Right lobe of liver (tissue), 6 donors: Measurements from ENCODE around the gene DEDD. TPM values are rescaled to one million over a fixed set of nuclear protein-coding genes. Genes with fewer than 3 reads are reported as not detected.

Experiments
- ATAC-seq, 4 donors: fragments of 200-7000 bp; cut with Tn5 transposase; one replicate each; pipeline ENCODE4 v1.9.1; 2020; ENCODE audit warnings: mild to moderate bottlenecking in 4 of 4, moderate library complexity in 4 of 4
- DNase-seq, 3 donors: peaks; one replicate each; pipeline ENCODE4 v3.0.0-alpha.2; 2020
- H3K27ac ChIP-seq, 3 donors: fragments of 200-600 bp; one replicate each; pipeline ENCODE4 v1.8.0; 2022
- H3K27me3 ChIP-seq, 2 donors: fragments of 200-600 bp; one replicate each; pipeline ENCODE4 v1.8.0; 2022
- H3K36me3 ChIP-seq, 4 donors: fragments of 200-600 bp; sonication (generic) in 1 of 4; one replicate each; pipeline versions ENCODE4 v1.5.1 to v1.8.0; 2017 to 2022; ENCODE audit warnings: control low read depth in 1 of 4
- H3K4me1 ChIP-seq, 4 donors: fragments of 200-600 bp; sonication (generic) in 1 of 4; one replicate each; pipeline versions ENCODE4 v1.5.1 to v1.8.0; 2017 to 2022; ENCODE audit warnings: control low read depth in 1 of 4
- H3K4me3 ChIP-seq, 3 donors: fragments of 200-600 bp; one replicate each; pipeline ENCODE4 v1.8.0; 2022
- H3K9me3 ChIP-seq, 4 donors: fragments of 200-600 bp; sonication (generic) in 1 of 4; one replicate each; pipeline versions ENCODE4 v1.5.1 to v1.8.0; 2017 to 2022; ENCODE audit warnings: control low read depth in 1 of 4
- POLR2A ChIP-seq: fragments of 450-650 bp; IDR thresholded peaks from one replicate; pipeline ENCODE4 v1.6.1; 2017; ENCODE audit warnings: antibody characterized with exemption, mild to moderate bottlenecking
- WGBS: methylation state at CpG from one replicate; pipeline ENCODE4 v1.1.6; 2018; ENCODE audit warnings: low coverage, low lambda C conversion rate; ENCODE audit not compliant: insufficient coverage; ENCODE audit errors: missing lambda C conversion rate; 5-methylcytosine and 5-hydroxymethylcytosine counted together
- intact Hi-C, 2 donors: fragments of 100-400 bp; cut with DNase I; formaldehyde crosslinking; loops; one replicate each; pipeline versions ENCODE4 v1.11.2 to v1.14.1; 2022
- total RNA-seq, 6 experiments: library from RNA; depleted of rRNA in 2 of 6; stranded (reverse); fragments of >200 nt in 2 of 6; fragmentation: NEBNext Ultra II Directional in 3 of 6; extraction: Animal tissue kit (Norgen Biotek cat#: 25700) in 3 of 6; gene quantifications; one replicate each; pipeline versions ENCODE4 v1.1.0 to v1.2.4, GENCODE V29; 2016 to 2023
- TF ChIP-seq, protein P1 (sequence below), 4 donors: fragments of 200-600 bp in 3 of 4; fragments of 450-650 bp in 1 of 4; IDR thresholded peaks; one replicate each; pipeline versions ENCODE4 v1.5.1 to v1.8.0; 2016 to 2022; ENCODE audit warnings: antibody characterized with exemption in 4 of 4, mild to moderate bottlenecking in 2 of 4
- donor health status: DM: no; HTN: yes; CAD: no.
- donor health status: DM: no; HTN: no; CAD: no.
- donor health status: DM: no; HTN: no; CAD: no.
- donor health status: DM: no; HTN: yes; CAD: no.
- donor health status: DM: no; HTN: yes; CAD: no.

DEDD gene
- total RNA-seq, 6 experiments from 2014 or later, result 13.8 to 22.0 (median 16.6) TPM

DNA sequence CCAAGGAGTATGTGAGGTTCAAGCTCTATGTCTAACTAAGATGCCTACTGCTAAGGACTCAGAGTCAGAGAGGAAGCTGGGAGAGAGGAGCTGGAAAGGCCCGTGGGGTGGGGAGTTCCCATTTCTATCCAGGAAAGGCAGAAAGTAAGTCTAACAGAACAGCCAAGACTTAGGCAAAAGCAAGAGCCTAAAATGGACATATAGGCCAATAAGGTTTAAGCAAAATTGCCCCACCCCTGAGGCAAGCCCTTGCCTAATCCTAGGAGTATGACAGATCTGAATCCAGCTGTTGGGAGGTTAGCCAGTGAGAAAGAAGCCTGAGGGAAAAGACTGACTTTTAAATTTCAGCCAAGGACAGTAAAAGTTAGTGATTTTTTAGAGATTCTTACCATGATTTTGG lies 35.9 kb downstream of the DEDD start:
- Histone ChIP-seq H3K4me3 (no peak overlapping the region), H3K27me3 (no peaks in the 10 kb centered on the region), H3K4me1 (peaks cover 0 to 11% (median 2%) of the 10 kb centered on the region in 4 donors), H3K9me3 (no peaks in the 10 kb centered on the region), H3K27ac (no peak overlapping the region), H3K36me3 (peaks cover 0 to 17% (median 6%) of the 10 kb centered on the region in 4 donors)
- DNase-seq (no peak), ATAC-seq (no peak)
- intact Hi-C loops, result loop anchor here in 1 of 2 donors (5.0 kb wide), 1 partner anchor 104 kb away; no protein-coding TSS in a partner anchor
- no peak for TF ChIP-seq POLR2A
- TF ChIP-seq, protein P1, sequence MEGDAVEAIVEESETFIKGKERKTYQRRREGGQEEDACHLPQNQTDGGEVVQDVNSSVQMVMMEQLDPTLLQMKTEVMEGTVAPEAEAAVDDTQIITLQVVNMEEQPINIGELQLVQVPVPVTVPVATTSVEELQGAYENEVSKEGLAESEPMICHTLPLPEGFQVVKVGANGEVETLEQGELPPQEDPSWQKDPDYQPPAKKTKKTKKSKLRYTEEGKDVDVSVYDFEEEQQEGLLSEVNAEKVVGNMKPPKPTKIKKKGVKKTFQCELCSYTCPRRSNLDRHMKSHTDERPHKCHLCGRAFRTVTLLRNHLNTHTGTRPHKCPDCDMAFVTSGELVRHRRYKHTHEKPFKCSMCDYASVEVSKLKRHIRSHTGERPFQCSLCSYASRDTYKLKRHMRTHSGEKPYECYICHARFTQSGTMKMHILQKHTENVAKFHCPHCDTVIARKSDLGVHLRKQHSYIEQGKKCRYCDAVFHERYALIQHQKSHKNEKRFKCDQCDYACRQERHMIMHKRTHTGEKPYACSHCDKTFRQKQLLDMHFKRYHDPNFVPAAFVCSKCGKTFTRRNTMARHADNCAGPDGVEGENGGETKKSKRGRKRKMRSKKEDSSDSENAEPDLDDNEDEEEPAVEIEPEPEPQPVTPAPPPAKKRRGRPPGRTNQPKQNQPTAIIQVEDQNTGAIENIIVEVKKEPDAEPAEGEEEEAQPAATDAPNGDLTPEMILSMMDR (IDR thresholded peaks at IDR 0.05), result no peak
- 19% methylated on average over 1 of the region's 1 CpG for WGBS

DNA sequence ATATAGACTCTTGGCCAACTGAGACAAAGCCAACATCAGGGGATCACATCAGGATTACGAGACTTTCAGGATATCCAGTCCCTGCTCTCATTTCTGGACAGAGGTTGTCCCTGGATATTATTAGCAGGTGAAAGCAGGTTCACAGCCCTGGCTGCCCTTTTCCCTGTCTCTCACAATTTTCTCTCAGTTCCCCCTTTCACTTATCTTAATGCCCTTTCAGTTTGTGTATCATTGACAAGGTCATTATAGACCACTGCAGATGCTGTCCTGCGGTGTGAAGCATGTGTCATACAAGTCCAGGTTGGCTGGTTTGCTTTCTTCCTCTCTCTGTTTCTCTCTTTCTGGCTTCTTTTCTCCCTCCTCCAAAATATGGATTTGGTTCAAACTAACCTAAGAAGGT lies 36.5 kb downstream of the DEDD start:
- no peaks in the 10 kb centered on the region for H3K9me3 ChIP-seq
- ATAC-seq (no peak), DNase-seq (no peak)
- H3K4me3 ChIP-seq, result no peak overlapping the region
- TF ChIP-seq, protein P1 (IDR thresholded peaks at IDR 0.05), result no peak
- no peak for TF ChIP-seq POLR2A
- intact Hi-C loops, result loop anchor here in 1 of 2 donors (5.0 kb wide), 1 partner anchor 104 kb away; no protein-coding TSS in a partner anchor
- H3K27me3 ChIP-seq, result no peaks in the 10 kb centered on the region
- H3K4me1 ChIP-seq, result peaks cover 0 to 11% (median 2%) of the 10 kb centered on the region in 4 donors
- no peak overlapping the region for H3K27ac ChIP-seq
- peaks cover 0 to 12% (median 5%) of the 10 kb centered on the region in 4 donors for H3K36me3 ChIP-seq
- 85% methylated on average over 1 of the region's 2 CpGs for WGBS

DNA sequence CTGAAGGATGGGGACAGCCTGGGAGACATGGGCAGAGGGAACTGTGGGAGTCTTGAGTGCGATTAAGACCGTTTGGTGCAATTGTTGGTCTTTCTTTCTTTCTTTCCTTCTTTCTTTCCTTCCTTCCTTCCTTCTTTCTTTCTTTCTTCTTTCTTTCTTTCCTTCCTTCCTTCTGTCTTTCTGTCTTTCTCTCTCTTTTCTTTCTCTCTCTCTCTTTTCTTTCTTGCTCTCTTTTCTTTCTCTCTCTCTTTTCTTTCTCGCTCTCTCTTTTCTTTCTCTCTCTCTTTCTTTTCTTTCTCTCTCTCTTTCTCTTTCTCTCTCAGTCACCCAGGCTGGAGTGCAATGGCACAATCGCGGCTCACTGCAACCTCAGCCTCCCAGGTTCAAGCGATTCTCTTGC lies 37.2 kb downstream of the DEDD start:
- Histone ChIP-seq H3K27me3 (no peaks in the 10 kb centered on the region), H3K4me3 (no peak overlapping the region), H3K9me3 (no peaks in the 10 kb centered on the region), H3K27ac (no peak overlapping the region), H3K4me1 (peaks cover 0 to 11% (median 2%) of the 10 kb centered on the region in 4 donors), H3K36me3 (peaks cover 0 to 5% (median 2%) of the 10 kb centered on the region in 4 donors)
- 79% methylated on average over 6 of the region's 6 CpGs for WGBS
- intact Hi-C loops, result loop anchor here in 1 of 2 donors (5.0 kb wide), 1 partner anchor 103 kb away; no protein-coding TSS in a partner anchor
- no peak for ATAC-seq
- no peak for TF ChIP-seq POLR2A
- TF ChIP-seq, protein P1 (IDR thresholded peaks at IDR 0.05), result no peak
- DNase-seq, result no peak

DNA sequence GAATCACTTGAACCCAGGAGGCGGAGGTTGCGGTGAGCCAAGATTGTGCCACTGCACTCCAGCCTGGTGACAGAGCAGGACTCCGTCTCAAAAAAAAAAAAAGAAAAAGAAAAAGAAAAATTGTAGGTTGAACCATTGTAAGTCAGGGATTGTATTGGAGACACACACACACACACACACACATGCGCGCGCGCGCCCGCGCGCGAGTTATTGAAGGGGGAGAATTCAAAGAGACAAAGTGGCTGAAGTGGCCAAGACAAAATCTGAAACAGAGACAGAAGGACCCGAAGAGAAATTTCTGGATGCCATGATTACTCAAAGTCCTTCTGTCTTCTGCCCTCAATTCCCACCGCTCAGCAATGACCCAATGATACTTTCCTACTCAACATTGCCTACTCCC lies 38.0 kb downstream of the DEDD start:
- no peak for ATAC-seq
- Histone ChIP-seq H3K36me3 (no peaks in the 10 kb centered on the region), H3K27ac (no peak overlapping the region), H3K9me3 (no peaks in the 10 kb centered on the region), H3K27me3 (no peaks in the 10 kb centered on the region), H3K4me1 (peaks cover 0 to 11% (median 2%) of the 10 kb centered on the region in 4 donors), H3K4me3 (no peak overlapping the region)
- intact Hi-C loops, result no loop called here
- WGBS, result 96% methylated on average over 12 of the region's 14 CpGs
- no peak for DNase-seq
- TF ChIP-seq, protein P1 (IDR thresholded peaks at IDR 0.05), result no peak
- no peak for TF ChIP-seq POLR2A
